ENCODE results near the gene CCBE1. TPM values are rescaled to one million over a fixed set of nuclear protein-coding genes. Genes with fewer than 3 reads are reported as not detected.

Gene CCBE1
- total RNA-seq, 2 experiments from 2014 or later = not detected

DNA sequence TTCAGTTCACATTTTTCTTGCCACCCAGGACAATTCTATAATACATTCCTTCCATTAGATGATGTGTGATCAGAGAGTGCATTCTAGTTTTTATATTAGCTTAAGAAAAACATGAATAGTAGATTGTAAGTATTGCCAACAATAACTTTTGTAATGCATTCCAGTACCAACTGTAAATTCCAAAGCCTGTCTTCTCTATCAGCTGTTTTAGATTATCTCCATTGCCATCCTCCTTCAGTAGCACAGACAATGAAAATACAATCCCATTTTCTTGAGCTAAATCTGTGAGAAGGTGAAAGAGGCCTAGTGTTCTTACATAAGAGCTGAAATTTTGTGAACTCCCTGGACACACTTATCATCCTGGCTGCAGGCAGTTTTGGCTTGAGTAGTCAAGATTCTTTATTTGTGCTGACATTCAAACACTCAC, 103.9 kb downstream of the CCBE1 start:
- CTCF ChIA-PET = no interaction called here
- H3K4me1 Mint-ChIP-seq (ENCODE audit: low read depth) = no peaks in the 10 kb centered on the region
- intact Hi-C loops (cut with micrococcal nuclease) = no loop called here
- no peak for DNase-seq
- no peak overlapping the region for H3K4me3 Mint-ChIP-seq
- no peak overlapping the region for H3K27ac Mint-ChIP-seq
- no peaks in the 10 kb centered on the region for H3K36me3 Mint-ChIP-seq (ENCODE audit: low read depth)
- no peaks in the 10 kb centered on the region for H3K9me3 Mint-ChIP-seq
- H3K27me3 Mint-ChIP-seq (ENCODE audit: low read depth) = no peaks in the 10 kb centered on the region

DNA sequence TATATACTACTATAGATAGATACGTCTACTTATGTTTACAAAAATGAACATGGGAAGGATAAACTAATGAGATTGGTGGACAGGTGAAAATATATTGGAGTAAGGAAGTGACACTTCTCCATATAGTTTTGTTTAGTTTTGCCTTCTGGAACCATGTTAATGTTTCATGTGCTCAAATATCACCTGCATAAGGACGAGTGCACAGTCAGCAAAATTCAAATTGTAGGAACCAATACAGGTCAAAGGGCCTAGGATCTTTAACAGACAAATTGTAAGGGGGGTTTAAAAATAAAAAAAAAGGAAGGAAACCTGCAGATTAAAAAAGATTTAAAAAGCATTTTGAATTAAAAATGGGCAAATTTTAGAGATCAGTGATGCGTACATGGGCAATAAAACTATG, 104.6 kb downstream of the CCBE1 start:
- Mint-ChIP-seq H3K4me1 (ENCODE audit: low read depth) (no peaks in the 10 kb centered on the region), H3K27ac (no peak overlapping the region), H3K36me3 (ENCODE audit: low read depth) (no peaks in the 10 kb centered on the region), H3K27me3 (ENCODE audit: low read depth) (no peaks in the 10 kb centered on the region), H3K4me3 (no peak overlapping the region), H3K9me3 (no peaks in the 10 kb centered on the region)
- CTCF ChIA-PET = no interaction called here
- intact Hi-C loops (cut with micrococcal nuclease) = no loop called here
- no peak for DNase-seq

DNA sequence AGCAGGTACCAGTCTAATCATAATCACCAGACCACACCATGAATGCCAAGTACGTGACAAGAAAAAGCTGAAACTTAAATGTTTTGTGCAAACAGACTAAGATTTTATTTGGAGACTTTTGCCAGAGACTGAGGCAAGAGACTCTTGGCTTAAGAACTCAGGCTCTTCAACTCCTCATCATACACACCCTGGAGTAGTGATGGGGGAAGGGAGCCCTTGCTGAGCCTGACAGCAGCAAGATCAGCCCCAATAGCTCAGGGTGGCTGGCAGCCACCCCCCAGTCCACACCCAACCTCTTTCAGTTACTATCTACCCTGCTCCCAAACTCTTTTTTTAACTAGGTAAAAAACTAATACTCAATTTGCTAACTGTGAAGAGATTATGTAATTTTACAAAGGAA, 114.8 kb downstream of the CCBE1 start:
- Mint-ChIP-seq H3K27me3 (ENCODE audit: low read depth) (peaks cover 11% of the 10 kb centered on the region), H3K36me3 (ENCODE audit: low read depth) (no peaks in the 10 kb centered on the region), H3K4me3 (no peak overlapping the region), H3K4me1 (ENCODE audit: low read depth) (no peaks in the 10 kb centered on the region), H3K27ac (no peak overlapping the region), H3K9me3 (no peaks in the 10 kb centered on the region)
- no peak for DNase-seq
- intact Hi-C loops (cut with micrococcal nuclease) = no loop called here
- CTCF ChIA-PET = no interaction called here

DNA sequence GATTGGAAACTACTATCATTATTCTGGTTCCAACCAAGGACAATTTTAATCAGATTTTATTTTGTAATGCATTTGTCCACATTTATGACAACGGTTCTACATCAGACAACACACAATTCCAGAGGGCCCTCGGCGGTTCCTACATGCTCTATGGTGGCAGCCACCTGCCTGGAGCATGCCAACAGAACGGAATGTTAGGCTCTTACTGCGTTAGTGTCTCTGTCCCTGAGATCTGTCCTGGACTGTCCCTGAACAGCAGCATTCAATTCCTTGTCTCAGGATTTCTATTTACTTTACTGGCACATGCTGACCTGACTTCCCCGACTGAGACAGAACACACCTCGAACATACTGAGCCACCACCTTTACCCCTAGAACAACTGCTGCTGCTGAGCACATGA, 117.7 kb downstream of the CCBE1 start:
- Mint-ChIP-seq H3K4me3 (no peak overlapping the region), H3K9me3 (no peaks in the 10 kb centered on the region), H3K4me1 (ENCODE audit: low read depth) (no peaks in the 10 kb centered on the region), H3K27ac (no peak overlapping the region), H3K36me3 (ENCODE audit: low read depth) (no peaks in the 10 kb centered on the region), H3K27me3 (ENCODE audit: low read depth) (peaks cover 4% of the 10 kb centered on the region)
- intact Hi-C loops (cut with micrococcal nuclease) = no loop called here
- CTCF ChIA-PET = no interaction called here
- DNase-seq = no peak

DNA sequence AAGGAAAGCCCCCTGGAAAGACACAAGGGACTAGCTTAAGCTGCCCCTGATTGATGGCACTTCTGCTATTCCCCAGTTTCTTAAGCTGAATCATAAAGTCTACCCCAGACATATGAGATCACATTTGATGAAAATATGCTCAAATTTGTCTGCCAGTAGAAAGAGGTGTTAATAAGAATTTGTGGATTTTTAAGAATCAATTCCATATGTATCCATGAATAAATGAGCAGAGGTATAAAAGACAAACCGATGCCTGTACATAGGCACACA, 119.9 kb downstream of the CCBE1 start:
- Mint-ChIP-seq H3K36me3 (ENCODE audit: low read depth) (no peaks in the 10 kb centered on the region), H3K4me1 (ENCODE audit: low read depth) (no peaks in the 10 kb centered on the region), H3K4me3 (no peak overlapping the region), H3K27ac (no peak overlapping the region), H3K9me3 (no peaks in the 10 kb centered on the region), H3K27me3 (ENCODE audit: low read depth) (peaks cover 4% of the 10 kb centered on the region)
- intact Hi-C loops (cut with micrococcal nuclease) = no loop called here
- no peak for DNase-seq
- CTCF ChIA-PET = no interaction called here

DNA sequence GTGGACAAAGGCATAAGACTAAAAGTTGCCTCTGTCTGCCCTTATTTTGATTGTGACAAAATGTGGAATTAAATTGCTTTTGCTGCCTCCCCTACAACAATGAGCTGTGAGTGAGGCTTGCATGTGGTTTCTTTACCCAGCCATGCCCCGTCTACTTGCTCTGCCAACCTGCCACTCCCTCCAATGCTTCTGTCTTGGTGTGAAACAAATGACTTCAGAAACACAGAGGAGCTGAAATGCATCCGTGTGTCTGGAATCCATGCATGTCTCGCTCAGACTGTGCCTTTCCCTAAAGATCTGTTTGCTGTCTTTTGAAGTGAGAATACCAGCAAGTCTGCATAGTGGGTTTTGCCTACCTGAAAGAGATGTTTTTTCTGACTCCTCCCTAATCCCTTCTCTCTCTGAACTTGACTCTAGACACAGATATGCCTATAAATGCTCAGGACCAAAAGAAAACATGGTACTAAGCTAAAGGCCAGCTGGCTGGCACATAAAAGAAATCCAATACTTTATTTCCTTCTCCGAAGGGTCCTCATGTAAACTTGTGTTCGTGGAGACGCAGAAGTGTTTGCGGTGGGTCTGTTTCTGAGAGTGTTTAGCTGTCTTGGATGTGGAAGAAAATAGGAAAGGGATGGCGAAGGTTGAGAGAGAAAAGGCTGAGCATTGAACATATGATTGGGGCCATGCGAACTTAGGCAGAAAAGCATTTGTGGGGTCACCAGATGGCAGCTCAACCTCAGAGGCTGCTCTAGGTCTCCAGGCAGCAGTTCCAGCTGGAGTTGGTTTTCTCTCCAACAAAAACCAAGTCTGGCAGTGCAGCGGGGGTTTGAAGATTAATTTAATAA, 120.5 kb downstream of the CCBE1 start:
- no peak for DNase-seq

DNA sequence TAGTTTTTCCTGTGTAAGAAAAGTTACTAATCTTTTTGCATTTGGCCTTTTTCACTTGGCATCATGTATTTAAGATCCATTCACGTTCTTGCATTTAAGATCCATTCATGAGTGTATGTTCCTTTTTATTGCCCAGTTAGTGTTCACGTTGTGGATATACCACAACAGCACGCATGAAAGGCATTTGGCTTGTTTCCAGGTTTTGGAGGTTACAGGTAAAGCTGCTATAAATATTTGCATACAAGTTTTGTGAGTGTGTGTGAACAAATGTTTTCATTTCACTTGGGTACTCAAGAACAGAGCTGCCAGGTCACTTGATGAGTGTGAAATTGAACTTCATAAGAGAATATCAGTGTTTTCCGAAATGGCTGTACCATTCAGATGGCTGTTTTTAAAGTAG, 121.2 kb downstream of the CCBE1 start:
- H3K36me3 Mint-ChIP-seq (ENCODE audit: low read depth) = no peaks in the 10 kb centered on the region
- no peak for DNase-seq
- peaks cover 4% of the 10 kb centered on the region for H3K27me3 Mint-ChIP-seq (ENCODE audit: low read depth)
- no peak overlapping the region for H3K27ac Mint-ChIP-seq
- H3K4me1 Mint-ChIP-seq (ENCODE audit: low read depth) = no peaks in the 10 kb centered on the region
- CTCF ChIA-PET = interaction anchor here (0.5 kb wide), 1 partner anchor 91 kb away, joined by 3 read pairs; no protein-coding TSS in a partner anchor
- no peaks in the 10 kb centered on the region for H3K9me3 Mint-ChIP-seq
- intact Hi-C loops (cut with micrococcal nuclease) = no loop called here
- H3K4me3 Mint-ChIP-seq = no peak overlapping the region

More for the DNA sequence above, 120.5 kb downstream of the CCBE1 start:
- Mint-ChIP-seq H3K36me3 (ENCODE audit: low read depth) (no peaks in the 10 kb centered on the region), H3K27me3 (ENCODE audit: low read depth) (peaks cover 4% of the 10 kb centered on the region), H3K27ac (no peak overlapping the region), H3K4me1 (ENCODE audit: low read depth) (no peaks in the 10 kb centered on the region), H3K9me3 (no peaks in the 10 kb centered on the region), H3K4me3 (no peak overlapping the region)
- intact Hi-C loops (cut with micrococcal nuclease) = no loop called here
- CTCF ChIA-PET = no interaction called here

DNA sequence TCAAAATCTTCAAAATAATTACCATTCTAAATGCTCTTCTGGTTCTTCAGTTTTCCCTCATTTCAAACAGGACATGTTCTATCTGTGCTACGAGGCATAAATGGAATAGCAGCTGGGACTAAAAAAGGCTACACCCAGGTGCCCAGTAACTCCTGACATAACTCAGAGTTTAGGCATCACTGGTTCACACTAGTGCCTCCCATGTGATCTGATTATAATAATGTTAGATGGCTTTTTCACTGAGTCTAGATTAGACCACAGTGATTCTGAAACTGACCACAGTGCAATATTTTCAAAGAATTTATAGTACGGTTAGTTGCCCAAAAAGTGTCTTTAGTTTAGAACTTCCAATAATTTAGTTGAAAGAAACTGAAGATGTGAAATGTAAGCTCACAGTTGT, 123.3 kb downstream of the CCBE1 start:
- CTCF ChIA-PET = interaction anchor here (0.9 kb wide), 1 partner anchor 12 kb away, joined by 4 read pairs; no protein-coding TSS in a partner anchor
- Mint-ChIP-seq H3K27ac (no peak overlapping the region), H3K4me3 (no peak overlapping the region), H3K4me1 (ENCODE audit: low read depth) (no peaks in the 10 kb centered on the region), H3K36me3 (ENCODE audit: low read depth) (no peaks in the 10 kb centered on the region), H3K27me3 (ENCODE audit: low read depth) (peaks cover 4% of the 10 kb centered on the region), H3K9me3 (no peaks in the 10 kb centered on the region)
- intact Hi-C loops (cut with micrococcal nuclease) = no loop called here
- DNase-seq = no peak

DNA sequence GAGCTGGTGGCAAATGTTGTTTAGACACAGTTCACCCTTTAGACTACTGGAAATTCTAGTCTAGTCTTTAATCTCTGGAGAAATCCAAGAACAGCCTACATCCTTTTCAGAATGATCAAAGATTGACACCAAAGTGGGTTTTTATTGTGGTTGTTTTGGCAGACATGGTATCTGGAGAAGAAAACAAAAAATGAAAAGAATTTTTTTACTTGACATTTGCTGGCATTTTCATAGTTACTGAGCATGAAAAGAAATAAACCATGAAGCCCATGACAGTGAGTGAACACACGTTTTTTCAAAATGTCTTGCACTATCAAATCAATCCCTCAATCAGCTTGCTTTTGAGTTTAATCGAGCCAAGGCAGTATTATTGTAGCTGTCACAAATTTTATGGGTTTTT, 125.3 kb downstream of the CCBE1 start:
- H3K27me3 Mint-ChIP-seq (ENCODE audit: low read depth) = peaks cover 1% of the 10 kb centered on the region
- no peak for DNase-seq
- H3K27ac Mint-ChIP-seq = no peak overlapping the region
- CTCF ChIA-PET = no interaction called here
- H3K4me3 Mint-ChIP-seq = no peak overlapping the region
- H3K4me1 Mint-ChIP-seq (ENCODE audit: low read depth) = no peaks in the 10 kb centered on the region
- intact Hi-C loops (cut with micrococcal nuclease) = no loop called here
- H3K9me3 Mint-ChIP-seq = no peaks in the 10 kb centered on the region
- no peaks in the 10 kb centered on the region for H3K36me3 Mint-ChIP-seq (ENCODE audit: low read depth)

DNA sequence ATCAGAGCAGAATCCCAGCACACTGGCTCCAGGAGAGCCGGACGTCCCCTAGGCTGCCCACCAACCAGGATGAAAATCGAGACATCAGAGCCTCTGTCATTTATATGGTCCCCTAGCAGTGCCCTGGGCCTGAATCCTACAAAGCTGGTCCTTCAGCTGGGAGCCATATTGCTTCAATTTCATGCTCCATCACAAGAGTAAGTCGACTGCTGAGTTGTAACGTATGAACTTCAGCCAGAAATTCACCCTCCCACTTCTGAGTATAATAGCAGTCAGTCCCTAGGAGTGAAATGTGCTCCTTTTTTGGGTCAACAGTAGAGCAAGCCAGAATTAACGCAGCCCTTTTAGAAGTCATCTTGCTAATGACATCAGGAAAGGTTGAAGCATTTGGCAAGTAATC, 126.4 kb downstream of the CCBE1 start:
- H3K27ac Mint-ChIP-seq = no peak overlapping the region
- no peaks in the 10 kb centered on the region for H3K9me3 Mint-ChIP-seq
- H3K27me3 Mint-ChIP-seq (ENCODE audit: low read depth) = peaks cover 1% of the 10 kb centered on the region
- CTCF ChIA-PET = no interaction called here
- intact Hi-C loops (cut with micrococcal nuclease) = no loop called here
- H3K36me3 Mint-ChIP-seq (ENCODE audit: low read depth) = no peaks in the 10 kb centered on the region
- H3K4me3 Mint-ChIP-seq = no peak overlapping the region
- no peak for DNase-seq
- H3K4me1 Mint-ChIP-seq (ENCODE audit: low read depth) = no peaks in the 10 kb centered on the region

DNA sequence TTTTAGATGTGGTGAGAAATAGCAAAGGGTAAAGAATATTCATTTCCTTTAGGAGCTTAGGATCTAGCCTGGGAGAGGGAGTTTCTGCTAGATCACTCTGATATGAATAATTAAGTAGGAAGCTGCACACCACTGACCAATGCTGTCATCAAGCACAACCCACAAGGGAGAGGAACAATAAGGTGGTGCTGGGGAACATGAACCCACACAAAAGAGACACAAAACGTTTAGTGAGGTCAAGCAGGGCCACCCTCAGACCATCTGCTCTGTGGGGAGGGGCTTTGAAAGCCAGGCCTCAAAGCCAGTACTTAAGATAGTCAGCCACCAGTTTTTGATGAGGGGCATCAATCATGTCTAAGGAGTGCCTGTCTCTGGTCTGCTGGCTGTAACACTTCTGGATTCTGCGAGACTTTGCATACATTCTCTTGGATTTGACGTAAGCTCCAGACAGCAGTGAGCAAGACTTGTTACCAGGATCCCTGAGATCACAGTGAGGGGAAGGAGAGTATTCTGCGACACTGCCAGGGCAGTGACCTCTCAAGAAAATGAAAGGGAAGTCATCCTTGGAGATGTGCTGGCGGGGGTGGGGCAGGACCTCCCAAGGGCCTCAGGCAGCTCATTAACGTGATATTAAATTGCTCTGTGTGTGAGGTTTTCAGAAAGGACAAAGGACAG, 127.0 kb downstream of the CCBE1 start:
- intact Hi-C loops (cut with micrococcal nuclease) = no loop called here
- H3K9me3 Mint-ChIP-seq = no peaks in the 10 kb centered on the region
- CTCF ChIA-PET = no interaction called here
- H3K27me3 Mint-ChIP-seq (ENCODE audit: low read depth) = peaks cover 1% of the 10 kb centered on the region
- H3K27ac Mint-ChIP-seq = no peak overlapping the region
- no peak for DNase-seq
- no peak overlapping the region for H3K4me3 Mint-ChIP-seq
- H3K4me1 Mint-ChIP-seq (ENCODE audit: low read depth) = no peaks in the 10 kb centered on the region
- no peaks in the 10 kb centered on the region for H3K36me3 Mint-ChIP-seq (ENCODE audit: low read depth)

DNA sequence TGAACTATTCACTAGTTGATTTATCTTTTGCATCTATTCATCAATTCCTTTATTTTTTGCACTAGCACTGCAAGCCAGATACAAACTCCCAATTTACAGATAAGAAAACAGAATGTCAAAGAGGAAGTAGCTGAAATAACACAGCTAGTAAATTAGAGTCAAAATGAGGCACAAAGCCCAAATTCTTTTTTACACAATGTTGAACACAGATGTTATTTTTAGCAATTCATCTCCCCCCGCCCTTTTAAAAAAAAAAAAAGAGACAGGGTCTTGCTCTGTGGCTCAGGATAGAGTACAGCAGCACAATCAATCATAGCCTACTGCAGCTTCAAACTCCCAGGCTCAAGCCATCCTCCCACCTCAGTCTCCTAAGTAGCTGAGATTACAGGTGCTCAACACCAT, 127.8 kb downstream of the CCBE1 start:
- H3K36me3 Mint-ChIP-seq (ENCODE audit: low read depth) = no peaks in the 10 kb centered on the region
- no peaks in the 10 kb centered on the region for H3K9me3 Mint-ChIP-seq
- CTCF ChIA-PET = no interaction called here
- intact Hi-C loops (cut with micrococcal nuclease) = no loop called here
- DNase-seq = no peak
- no peak overlapping the region for H3K27ac Mint-ChIP-seq
- H3K4me3 Mint-ChIP-seq = no peak overlapping the region
- H3K4me1 Mint-ChIP-seq (ENCODE audit: low read depth) = no peaks in the 10 kb centered on the region
- H3K27me3 Mint-ChIP-seq (ENCODE audit: low read depth) = peaks cover 1% of the 10 kb centered on the region

DNA sequence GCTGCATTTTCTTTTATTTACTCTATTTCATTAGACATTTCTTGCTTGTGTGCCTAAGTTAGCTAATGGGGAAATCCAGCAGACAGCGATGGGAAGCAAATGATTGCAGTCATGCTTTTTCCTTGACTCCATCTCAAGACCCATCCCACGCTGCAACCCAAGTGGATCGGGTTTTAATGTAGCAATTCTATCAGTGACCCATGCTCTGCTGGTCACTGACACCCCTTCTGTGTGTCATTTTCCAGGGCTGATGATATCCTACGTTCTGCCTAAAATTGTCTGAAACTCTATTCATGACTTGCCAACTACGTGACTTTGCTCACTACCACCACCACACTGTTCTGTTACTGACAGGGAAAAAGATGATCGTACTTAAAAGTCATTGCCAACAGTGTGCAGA, 129.8 kb downstream of the CCBE1 start:
- H3K27ac Mint-ChIP-seq = no peak overlapping the region
- DNase-seq = no peak
- H3K4me1 Mint-ChIP-seq (ENCODE audit: low read depth) = no peaks in the 10 kb centered on the region
- no peaks in the 10 kb centered on the region for H3K36me3 Mint-ChIP-seq (ENCODE audit: low read depth)
- intact Hi-C loops (cut with micrococcal nuclease) = no loop called here
- CTCF ChIA-PET = interaction anchor here (0.6 kb wide), 1 partner anchor 254 kb away, joined by 7 read pairs; no protein-coding TSS in a partner anchor
- H3K4me3 Mint-ChIP-seq = no peak overlapping the region
- H3K27me3 Mint-ChIP-seq (ENCODE audit: low read depth) = peaks cover 2% of the 10 kb centered on the region
- no peaks in the 10 kb centered on the region for H3K9me3 Mint-ChIP-seq

All from activated naive CD4-positive, alpha-beta T cell treated with anti-CD3 and anti-CD28 coated beads for 36 hours (primary cell).